Left renal pelvis (tissue), 4 donors: Measurements from ENCODE around the gene ZNF521. TPM values are rescaled to one million over a fixed set of nuclear protein-coding genes. Genes with fewer than 3 reads are reported as not detected.

Experiments used
- DNase-seq, 4 donors: peaks; one replicate each; pipeline ENCODE4 v3.0.0-alpha.2; 2013; ENCODE audit warnings: low read depth in 4 of 4, low spot score in 3 of 4
- polyA plus RNA-seq, 4 donors: library from polyadenylated mRNA; unstranded; fragments of 120-200 nt; gene quantifications; one replicate each; pipeline ENCODE4 v1.2.1, GENCODE V29; 2013; ENCODE audit not compliant: insufficient read length in 4 of 4

Gene ZNF521
- polyA plus RNA-seq, 4 donors: 36.7 to 53.9 (median 44.9) TPM

- no peak for DNase-seq
Observed at GRCh38 chr18:25175558-25176517, 176.1 kb downstream of the ZNF521 start.

GRCh38 chr18:25174324-25174723, 177.6 kb downstream of the ZNF521 start:
- no peak for DNase-seq

GRCh38 chr18:25171334-25171733, 180.6 kb downstream of the ZNF521 start:
- DNase-seq: no peak

- no peak for DNase-seq
Observed at GRCh38 chr18:25170402-25170801, 181.6 kb downstream of the ZNF521 start.

GRCh38 chr18:25169701-25170100, 182.3 kb downstream of the ZNF521 start:
- DNase-seq: no peak

GRCh38 chr18:25167612-25168410, 184.2 kb downstream of the ZNF521 start:
- no peak for DNase-seq

- no peak for DNase-seq
Observed at GRCh38 chr18:25166113-25166512, 185.9 kb downstream of the ZNF521 start.

GRCh38 chr18:25164848-25165811, 186.8 kb downstream of the ZNF521 start:
- DNase-seq: peak in 3 of 4 donors; percentile 31 to 52 (median 38)

GRCh38 chr18:25164211-25164847, 187.6 kb downstream of the ZNF521 start:
- DNase-seq: no peak

GRCh38 chr18:25153426-25153825, 198.5 kb downstream of the ZNF521 start:
- no peak for DNase-seq

- DNase-seq: no peak
Observed at GRCh38 chr18:25147877-25148488, 204.0 kb downstream of the ZNF521 start.

- DNase-seq: no peak
Observed at GRCh38 chr18:25146512-25146910, 205.5 kb downstream of the ZNF521 start.

- no peak for DNase-seq
Observed at GRCh38 chr18:25145731-25146511, 206.0 kb downstream of the ZNF521 start.

GRCh38 chr18:25144820-25145219, 207.1 kb downstream of the ZNF521 start:
- no peak for DNase-seq

GRCh38 chr18:25141886-25142285, 210.1 kb downstream of the ZNF521 start:
- no peak for DNase-seq

GRCh38 chr18:25141399-25141798, 210.6 kb downstream of the ZNF521 start:
- no peak for DNase-seq

- no peak for DNase-seq
Observed at GRCh38 chr18:25140962-25141308, 211.0 kb downstream of the ZNF521 start.

- DNase-seq: no peak
Observed at GRCh38 chr18:25140124-25140961, 211.6 kb downstream of the ZNF521 start.
